HG02981 (cell line): ENCODE measurements around the gene FTH1.
"Not testable (repeated sequence)": the region's sequence is repeated elsewhere in the genome, so short reads cannot be mapped to it uniquely, and the experiment has no call there.

Experiments used
- ATAC-seq: cut with Tn5 transposase; IDR thresholded peaks from one replicate; pipeline ENCODE4 v1.9.1; 2021; ENCODE audit warnings: mild to moderate bottlenecking, moderate library complexity; ENCODE audit not compliant: unreplicated experiment

The FTH1 gene

DNA sequence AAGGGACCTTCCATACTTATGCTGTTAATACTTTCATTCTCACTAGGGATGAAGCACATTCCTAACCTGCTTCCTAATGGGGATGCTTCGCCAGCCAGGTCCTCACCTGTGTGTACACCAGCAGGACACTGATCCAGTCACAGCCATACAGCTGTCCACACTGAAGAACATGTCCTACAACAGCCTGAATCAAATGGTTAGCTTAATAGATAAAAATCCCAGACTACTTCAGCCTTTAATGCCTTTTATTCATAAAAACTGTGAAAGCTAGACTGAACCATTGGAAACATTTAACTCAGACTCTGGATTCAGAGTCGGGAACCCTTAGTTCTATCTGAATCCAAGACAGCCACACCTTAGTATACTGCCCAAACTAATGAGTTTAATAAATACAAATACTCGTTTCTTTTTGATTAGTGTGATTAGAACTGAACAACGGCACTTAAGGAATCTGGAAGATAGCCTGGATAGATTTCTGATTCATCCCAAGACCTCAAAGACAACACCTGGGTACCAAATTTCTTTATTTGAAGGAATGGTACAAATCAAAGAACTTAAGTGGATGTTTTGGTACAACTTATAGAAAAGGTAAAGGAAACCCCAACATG, 3.3 kb downstream of the FTH1 start:
- ATAC-seq, result no peak

DNA sequence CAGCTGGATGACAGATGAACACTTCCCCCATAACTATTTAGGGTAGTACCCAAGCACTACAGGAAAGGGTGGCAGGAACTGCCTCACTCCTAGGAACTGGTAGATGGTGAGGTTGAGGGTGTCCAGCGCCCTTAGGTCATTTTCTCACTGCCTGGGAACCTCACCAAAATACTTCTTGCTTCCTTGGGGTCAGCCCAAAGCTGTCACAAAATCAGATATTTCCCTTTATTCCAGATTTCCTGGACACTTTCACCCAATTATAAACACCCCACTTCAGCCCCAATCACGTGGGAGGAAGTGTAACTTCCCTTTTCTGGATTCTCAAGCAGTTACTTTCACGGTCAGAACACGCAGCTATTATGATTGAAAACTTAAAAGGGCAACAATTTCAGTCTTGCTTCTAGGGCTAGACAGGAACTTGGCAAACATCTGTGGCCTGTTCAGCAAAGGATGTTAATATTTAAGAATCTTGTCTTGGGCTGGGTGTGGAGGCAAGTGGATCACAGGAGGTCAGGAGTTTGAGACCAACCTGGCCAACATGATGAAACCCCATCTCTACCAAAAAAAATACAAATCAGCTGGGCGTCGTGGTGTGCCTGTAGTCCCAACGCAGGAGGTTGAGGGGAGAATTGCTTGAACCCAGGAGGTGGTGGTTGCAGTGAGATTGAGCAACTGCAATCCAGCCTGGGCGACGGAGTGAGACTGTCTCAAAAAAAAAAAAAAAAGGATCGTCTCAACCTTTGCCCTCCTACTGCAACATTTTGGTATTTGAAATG, 4.0 kb downstream of the FTH1 start:
- no peak for ATAC-seq

DNA sequence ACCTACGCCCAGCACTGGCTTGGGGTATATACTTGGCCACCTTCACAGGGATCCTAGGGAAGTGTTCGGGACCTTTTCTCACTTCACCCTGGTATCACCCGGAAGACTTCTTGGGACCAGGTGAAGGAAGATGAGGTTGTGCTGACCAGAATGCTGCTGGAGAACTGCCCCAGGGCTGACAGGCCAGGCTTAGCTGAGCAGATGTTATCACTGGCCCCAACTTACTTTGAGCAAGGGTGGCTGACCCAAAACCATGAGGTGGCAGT, 4.5 kb downstream of the FTH1 start:
- no peak for ATAC-seq

DNA sequence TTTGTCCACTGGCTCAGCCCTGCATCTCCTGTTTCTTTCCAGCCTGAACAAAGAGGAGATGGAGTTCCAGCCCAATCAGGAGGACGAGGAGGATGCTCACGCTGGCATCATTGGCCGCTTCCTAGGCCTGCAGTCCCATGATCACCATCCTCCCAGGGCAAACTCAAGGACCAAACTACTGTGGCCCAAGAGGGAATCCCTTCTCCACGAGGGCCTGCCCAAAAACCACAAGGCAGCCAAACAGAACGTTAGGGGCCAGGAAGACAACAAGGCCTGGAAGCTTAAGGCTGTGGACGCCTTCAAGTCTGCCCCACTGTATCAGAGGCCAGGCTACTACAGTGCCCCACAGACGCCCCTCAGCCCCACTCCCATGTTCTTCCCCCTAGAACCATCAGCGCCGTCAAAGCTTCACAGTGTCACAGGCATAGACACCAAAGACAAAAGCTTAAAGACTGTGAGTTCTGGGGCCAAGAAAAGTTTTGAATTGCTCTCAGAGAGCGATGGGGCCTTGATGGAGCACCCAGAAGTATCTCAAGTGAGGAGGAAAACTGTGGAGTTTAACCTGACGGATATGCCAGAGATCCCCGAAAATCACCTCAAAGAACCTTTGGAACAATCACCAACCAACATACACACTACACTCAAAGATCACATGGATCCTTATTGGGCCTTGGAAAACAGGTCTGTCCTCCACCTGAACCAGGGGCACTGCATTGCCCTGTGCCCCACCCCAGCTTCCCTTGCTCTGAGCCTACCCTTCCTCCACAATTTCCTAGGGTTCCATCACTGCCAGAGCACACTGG, 5.0 kb downstream of the FTH1 start:
- ATAC-seq, result no peak

DNA sequence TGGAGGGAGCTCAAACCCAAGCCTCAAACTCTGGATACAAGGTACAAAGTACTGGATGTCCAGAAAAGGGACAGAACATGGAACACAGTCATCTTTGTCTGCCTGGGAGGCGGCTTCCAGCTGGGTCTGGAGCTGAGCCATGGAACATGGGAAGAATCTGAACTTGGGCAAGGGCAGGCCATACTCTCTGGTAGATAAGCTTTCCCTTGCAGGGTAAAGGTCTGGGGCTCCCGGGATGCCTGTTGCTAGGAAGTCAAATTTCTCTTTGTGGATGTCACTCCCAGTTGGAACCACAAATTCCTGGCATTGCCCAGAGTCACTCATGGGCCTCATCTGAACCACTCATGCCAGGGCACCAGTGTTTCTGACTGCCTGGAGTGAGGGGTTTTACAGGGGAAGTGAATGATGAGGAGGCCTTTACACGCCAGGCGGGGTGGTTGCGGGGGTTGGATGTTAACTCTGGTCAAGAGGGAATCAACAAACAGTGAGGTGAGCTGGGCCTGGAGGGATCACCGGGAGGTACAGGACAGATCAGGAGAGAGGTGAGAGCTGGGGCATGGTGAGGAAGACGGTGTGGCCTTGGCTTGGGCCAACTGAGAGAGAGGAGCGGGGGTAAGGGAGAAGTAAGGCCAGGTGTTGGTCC, 5.7 kb downstream of the FTH1 start:
- ATAC-seq, result no peak

DNA sequence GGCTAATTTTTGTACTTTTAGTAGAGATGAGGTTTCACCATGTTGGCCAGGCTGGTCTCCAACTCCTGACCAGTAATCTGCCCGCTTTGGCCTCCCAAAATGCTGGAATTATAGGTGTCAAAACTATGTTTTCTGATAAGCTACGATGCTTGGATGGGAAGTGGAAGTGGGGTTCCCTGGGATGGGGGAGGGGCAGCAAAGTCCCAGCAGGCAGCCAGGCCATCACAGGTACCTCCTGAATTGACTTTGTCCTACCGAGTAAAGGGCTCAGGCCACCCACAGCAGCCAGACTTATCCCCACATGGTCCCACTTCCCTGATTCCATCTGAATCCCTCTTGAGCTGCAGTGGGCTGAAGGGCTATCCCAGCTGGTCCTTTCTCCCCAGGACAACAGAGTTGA, 6.9 kb downstream of the FTH1 start:
- ATAC-seq, result no peak

DNA sequence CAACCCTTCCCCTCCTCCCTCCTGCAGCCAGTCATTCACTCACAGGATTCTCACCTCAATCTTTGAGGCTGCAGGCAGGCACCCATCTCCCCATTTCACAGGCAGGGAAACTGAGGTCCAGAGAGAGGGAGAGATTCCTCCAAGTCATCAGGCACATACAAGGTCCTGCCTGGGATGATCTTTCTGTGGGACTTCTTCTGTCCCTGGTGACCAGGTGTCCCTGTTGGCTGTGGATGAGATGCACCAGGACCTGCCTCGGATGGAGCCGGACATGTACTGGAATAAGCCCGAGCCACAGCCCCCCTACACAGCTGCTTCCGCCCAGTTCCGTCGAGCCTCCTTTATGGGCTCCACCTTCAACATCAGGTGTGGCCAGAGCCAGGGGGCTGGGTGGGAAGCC, 7.8 kb downstream of the FTH1 start:
- ATAC-seq, result no peak

DNA sequence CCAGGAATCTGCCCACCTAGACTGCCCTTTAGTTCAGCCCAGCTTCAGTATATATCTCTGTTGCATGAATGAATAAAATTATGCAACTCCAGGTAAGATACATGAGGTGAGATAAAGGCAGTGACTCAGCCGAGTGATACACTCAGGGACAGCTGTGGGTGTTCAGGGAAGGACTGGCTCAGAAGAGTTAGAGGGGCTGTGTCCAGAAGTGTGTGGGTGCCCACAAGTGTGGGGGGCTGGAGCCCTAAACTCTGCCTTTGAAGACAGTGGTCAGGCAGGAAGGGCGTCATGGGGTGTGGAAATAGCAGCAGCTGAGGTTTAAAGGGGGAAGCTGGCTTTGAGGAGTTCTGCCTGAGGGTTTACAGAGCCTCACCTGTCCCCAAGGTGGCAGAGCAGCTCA, 8.3 kb downstream of the FTH1 start:
- no peak for ATAC-seq

DNA sequence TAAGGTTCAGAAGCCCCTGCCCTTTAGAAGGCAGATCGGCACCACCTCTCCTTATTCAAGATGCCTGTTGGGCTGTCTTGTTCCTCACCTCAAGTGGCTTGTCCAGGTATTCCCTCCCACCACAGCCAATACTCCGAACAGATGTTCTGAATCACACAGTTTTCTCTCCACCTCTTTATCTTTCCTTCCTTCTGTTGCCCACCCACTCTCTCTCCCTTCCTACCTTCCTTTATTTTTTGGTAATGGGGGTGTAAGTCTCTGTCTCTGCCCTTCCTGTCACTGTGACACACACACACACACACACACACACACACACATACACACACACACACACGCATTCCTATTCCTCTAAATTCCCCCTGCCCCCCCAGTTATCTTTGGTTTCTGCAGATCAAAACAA, 8.8 kb downstream of the FTH1 start:
- no peak for ATAC-seq

DNA sequence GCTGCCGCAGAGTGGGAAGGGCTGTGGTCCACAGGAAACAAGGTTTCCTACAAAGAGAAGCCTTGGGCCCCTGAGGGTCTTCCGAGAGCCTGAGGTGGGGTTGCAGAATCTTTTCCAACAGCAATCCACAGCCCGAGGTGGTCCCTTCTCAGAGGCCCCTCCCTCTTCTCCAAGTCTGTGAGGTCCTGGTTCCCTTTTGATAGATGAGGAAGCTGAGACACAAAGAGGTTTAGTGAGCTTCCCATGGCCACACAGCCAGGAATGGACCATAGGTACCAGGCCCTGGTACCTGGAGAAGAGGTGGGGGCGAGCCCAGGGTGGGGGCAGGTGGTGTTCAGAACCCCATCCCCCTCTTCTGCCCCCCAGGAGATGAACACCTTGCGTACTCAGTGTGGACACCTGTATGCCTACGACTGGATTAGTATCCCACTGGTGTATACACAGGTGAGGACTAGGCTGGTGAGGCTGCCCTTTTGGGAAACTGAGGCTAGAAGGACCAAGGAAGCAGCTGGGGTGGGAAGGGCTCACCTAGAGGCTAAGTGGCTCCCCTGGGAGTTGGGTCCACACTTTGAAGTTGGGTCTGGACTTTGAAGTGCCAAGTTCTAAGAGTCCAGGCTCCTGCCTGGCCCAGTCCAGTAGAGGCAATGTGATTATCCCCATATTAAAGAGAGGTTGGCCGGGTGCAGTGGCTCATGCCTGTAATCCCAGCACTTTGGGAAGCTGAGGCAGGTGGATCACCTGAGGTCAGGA, 10.2 kb downstream of the FTH1 start:
- ATAC-seq, result no peak

DNA sequence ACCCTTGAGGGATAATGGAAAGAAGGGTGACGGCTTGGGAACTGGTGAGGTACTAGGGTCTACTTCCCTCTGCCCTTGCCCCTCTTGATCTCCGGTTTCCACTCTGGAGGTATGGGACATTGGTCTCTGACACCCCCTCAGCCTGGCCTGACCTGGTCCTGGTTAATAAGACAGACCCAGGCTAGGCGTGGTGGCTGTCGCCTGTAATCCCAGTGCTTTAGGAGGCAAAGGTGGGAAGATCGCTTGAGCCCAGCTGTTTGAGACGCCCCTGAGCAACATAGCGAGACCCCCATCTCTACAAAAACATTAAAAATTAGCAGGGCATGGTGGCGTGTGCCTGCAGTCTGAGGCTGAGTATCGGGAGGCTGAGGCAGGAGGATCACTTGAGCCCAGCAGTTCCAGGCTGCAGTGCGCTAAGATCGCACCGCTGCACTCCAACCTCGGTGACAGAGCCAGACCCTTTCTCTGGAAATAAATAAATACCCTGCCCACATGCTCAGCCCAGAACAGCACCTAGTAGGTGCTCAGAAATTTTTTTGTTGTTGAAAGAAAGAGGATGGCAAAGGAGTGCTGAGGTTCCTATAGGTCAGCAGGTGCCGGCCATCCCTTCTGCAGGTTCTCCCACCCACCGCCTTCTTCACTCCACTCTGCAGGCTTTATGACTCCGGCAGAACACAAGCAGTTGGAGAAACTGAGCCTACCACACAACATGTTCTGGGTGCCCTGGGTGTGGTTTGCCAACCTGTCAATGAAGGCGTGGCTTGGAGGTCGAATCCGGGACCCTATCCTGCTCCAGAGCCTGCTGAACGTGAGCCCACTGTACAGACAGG, 11.0 kb downstream of the FTH1 start:
- ATAC-seq, result no peak

DNA sequence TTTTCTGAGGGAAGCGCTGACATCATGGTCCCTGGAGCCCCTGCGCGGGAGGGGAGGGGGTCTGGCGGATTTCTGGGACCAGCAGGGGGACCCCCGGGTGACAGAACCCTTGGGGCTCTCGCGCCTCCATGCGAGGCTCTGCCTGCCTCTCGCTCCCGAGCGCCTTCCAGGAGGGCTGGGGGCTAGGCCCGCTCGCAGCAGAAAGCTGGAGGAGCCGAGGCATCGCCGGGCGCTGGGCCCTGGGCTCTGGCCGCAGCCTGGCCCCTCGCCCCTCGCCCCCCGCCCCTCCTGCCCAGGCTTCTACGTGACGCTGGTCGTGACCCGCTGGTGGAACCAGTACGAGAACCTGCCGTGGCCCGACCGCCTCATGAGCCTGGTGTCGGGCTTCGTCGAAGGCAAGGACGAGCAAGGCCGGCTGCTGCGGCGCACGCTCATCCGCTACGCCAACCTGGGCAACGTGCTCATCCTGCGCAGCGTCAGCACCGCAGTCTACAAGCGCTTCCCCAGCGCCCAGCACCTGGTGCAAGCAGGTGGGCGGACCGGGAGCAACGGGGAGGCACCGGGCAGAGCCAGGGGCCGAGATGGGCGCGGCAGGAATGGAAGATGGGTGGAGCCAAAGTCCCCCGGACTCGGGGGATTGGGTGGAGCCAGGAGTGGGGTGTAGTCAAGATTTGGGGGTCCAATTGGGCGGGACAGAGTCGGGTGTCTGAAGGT, 11.9 kb downstream of the FTH1 start:
- no peak for ATAC-seq

DNA sequence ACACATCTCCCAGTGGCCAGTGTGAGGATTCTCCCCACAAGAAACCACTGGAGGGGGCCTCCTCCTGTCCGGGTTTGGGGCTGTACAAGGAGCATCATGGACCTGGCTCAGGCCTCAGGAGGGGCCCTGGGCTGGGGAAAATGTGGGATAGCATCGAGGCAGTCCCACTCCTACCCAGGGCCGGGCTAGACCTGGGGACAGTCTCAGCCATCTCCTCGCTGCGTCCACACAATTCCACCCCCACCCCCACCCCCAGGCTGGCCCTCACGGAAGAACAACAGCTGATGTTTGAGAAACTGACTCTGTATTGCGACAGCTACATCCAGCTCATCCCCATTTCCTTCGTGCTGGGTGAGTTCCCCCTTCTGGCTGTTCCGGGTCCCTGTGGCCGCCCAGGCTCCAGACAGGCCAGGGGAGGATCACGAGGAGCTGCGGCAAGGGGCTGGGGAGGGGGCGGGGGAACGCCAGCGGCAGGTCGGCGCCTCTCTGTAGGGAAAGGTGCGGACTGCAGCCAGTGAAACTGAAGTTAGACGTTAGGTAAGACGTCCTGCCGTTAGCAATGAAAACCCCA, 12.5 kb downstream of the FTH1 start:
- ATAC-seq, result no peak

DNA sequence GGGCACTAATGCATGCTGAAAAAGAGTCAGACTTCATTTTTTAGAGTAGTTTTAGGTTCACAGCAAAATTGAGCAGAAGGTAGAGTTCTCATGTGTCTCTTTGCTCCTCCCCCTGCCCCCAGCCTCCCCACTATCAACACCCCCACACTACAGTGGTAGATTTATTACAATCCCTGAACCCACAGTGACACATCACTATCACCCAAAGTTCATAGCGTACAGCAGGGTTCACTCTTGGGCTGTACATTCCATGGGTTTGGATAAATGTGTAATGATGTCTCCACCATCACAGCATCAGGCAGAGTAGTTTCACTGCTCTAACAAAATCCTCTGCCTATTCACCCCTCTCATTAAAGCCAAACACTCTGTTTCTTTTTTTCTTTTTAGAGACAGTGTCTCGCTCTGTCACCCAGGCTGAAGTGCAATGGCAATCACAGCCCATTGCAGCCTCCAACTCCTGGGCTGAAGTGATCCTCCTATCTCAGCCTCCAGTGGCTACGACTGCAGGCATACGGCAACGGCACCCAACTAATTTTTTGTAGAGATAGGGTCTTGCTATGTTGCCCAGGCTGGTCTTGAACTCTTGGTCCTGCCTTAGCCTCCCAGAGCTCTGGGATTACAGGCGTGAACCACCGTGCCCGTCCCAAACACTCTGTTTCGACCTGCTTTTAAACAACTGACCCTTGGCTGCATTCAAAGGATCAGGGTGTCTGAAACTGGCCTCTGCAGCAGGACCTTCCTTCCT, 13.2 kb downstream of the FTH1 start:
- no peak for ATAC-seq

DNA sequence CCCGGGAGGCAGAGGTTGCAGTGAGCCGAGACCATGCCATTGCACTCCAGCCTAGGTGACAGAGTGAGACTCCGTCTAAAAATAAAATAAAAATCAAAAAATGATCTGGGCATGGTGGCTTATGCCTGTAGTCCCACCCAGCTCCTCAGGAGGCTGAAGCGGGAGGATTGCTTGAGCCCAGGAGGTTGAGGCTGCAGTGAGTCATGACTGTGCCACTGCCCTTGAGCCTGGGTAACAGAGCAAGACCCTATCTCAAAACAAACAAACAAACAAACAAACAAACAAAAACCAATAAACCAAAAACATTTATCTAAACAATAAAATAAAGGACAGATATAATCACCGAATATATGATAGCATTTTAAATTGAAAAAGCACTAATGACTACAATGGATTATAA, 13.8 kb downstream of the FTH1 start:
- not testable (repeated sequence) for ATAC-seq

DNA sequence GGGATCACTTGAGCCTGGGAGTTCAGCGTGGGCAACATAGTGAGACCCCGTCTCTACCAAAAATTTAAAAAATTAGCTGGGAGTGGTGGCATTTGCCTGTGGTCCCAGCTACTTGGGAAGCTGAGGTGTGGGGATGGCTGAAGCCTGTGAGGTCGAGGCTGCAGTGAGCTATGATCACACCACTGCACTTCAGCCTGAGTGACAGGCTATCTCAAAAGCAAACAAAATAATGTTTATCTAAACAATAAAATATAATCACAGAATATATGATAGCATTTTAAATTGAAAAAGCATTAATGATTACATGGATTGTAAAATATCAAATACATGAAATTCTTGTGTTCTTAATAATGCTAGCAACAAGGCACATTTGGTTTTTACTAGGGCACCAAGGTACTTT, 14.6 kb downstream of the FTH1 start:
- ATAC-seq, result no peak

DNA sequence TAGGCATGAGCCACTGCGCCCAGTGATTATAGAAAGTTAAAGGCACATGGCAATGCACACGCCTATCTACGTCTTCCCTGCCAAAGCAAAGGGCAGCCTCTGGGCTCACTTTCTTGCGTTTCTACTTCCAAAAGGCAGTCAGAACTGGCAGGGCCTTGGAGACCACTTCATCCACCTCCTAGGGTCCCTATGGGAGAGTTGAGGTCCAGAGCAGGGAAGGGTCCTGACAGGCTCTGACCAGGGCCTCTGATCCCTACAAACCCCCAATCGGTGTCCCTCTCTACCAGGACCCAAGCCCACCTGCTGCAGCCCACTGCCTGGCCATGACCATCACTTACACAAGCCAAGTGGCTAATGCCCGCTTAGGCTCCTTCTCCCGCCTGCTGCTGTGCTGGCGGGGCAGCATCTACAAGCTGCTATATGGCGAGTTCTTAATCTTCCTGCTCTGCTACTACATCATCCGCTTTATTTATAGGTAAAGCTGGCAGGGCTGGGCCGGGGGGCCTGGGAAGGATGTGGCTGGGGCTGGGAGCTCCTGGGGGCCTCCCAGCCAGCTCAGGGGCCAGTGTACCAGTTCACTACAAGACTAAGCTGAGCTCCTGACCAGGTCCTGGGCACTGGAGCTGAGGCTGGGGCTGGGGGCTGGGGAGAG, 15.8 kb downstream of the FTH1 start:
- no peak for ATAC-seq

DNA sequence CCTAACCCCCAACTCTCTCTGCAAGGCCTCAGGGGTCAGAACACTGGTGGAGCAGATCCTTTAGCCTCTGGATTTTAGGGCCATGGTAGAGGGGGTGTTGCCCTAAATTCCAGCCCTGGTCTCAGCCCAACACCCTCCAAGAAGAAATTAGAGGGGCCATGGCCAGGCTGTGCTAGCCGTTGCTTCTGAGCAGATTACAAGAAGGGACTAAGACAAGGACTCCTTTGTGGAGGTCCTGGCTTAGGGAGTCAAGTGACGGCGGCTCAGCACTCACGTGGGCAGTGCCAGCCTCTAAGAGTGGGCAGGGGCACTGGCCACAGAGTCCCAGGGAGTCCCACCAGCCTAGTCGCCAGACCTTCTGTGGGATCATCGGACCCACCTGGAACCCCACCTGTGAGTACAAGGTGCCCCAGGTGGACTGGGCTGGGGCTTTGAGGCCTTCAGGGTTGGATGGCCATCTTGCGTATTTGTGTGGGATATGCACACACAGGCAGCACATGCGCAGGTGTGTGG, 17.3 kb downstream of the FTH1 start, which contains the start of gene BEST1:
BEST1 (plus strand) TSS at position 317 of the 513 bp plus-strand sequence. CDS start 1,456 bp downstream, outside the sequence.
- no peak for ATAC-seq
